Fibroblast of lung (primary cell): Measurements from ENCODE around the gene TEX19. TPM values are rescaled to one million over a fixed set of nuclear protein-coding genes. Genes with fewer than 3 reads are reported as not detected.

ENCODE experiments used
- DNase-seq, 2 donors: peaks; one replicate each; pipeline versions ENCODE4 v3.0.0 to v3.0.0-alpha.2; 2010; ENCODE audit warnings: low read depth in 2 of 2
- H2AFZ ChIP-seq: 2 replicates; pipeline ENCODE4 v1.5.1; 2012; ENCODE audit warnings: low read length, control low read depth, inconsistent platforms
- H3K27ac ChIP-seq: 2 replicates; pipeline ENCODE4 v1.5.1; 2011; ENCODE audit warnings: low read length, control low read depth; ENCODE audit not compliant: insufficient read depth
- H3K27me3 ChIP-seq: 2 replicates; pipeline ENCODE4 v1.5.1; 2011; ENCODE audit warnings: mild to moderate bottlenecking, low read length; ENCODE audit not compliant: control insufficient read depth, insufficient read depth
- H3K36me3 ChIP-seq: 2 replicates; pipeline ENCODE4 v1.5.1; 2011; ENCODE audit warnings: low read length; ENCODE audit not compliant: control insufficient read depth, insufficient read depth
- H3K4me1 ChIP-seq: 2 replicates; pipeline ENCODE4 v1.5.1; 2011; ENCODE audit warnings: low read length; ENCODE audit not compliant: control insufficient read depth, insufficient read depth; ENCODE audit errors: extremely low read depth
- H3K4me2 ChIP-seq: 2 replicates; pipeline ENCODE4 v1.5.1; 2011; ENCODE audit warnings: low read length, control low read depth; ENCODE audit not compliant: insufficient read depth; ENCODE audit errors: extremely low read depth
- H3K4me3 ChIP-seq, 4 experiments: fragments of 200-600 bp in 1 of 4; sonication (generic) in 1 of 4; replicated peaks in 1 of 4; 2 replicates each; pipeline ENCODE4 v1.5.1; 2011 to 2016; ENCODE audit warnings: low read length in 4 of 4, low read depth in 3 of 4, mild to moderate bottlenecking in 3 of 4, control low read depth in 2 of 4, inconsistent platforms in 1 of 4, mixed read lengths in 1 of 4; ENCODE audit not compliant: insufficient read depth in 1 of 4; ENCODE audit errors: control extremely low read depth in 1 of 4
- H3K79me2 ChIP-seq: 2 replicates; pipeline ENCODE4 v1.5.1; 2012; ENCODE audit warnings: mild to moderate bottlenecking, low read length, inconsistent platforms; ENCODE audit not compliant: control insufficient read depth, insufficient read depth
- H3K9ac ChIP-seq: 2 replicates; pipeline ENCODE4 v1.5.1; 2011; ENCODE audit warnings: mild to moderate bottlenecking, low read length, control low read depth; ENCODE audit not compliant: insufficient read depth
- H3K9me3 ChIP-seq: 2 replicates; pipeline ENCODE4 v1.5.1; 2012; ENCODE audit warnings: low read depth, low read length; ENCODE audit not compliant: control insufficient read depth, insufficient read depth
- H4K20me1 ChIP-seq: 2 replicates; pipeline ENCODE4 v1.5.1; 2011; ENCODE audit warnings: low read length; ENCODE audit not compliant: control insufficient read depth, insufficient read depth; ENCODE audit errors: extremely low read depth
- CTCF ChIP-seq, 2 donors: IDR thresholded peaks in 1 of 2; conservative IDR thresholded peaks in 1 of 2; 1 replicate in 1 of 2; 2 replicates in 1 of 2; pipeline ENCODE4 v1.5.1; 2011 to 2012; ENCODE audit warnings: low read length in 2 of 2, control low read depth in 1 of 2, inconsistent platforms in 1 of 2, low read depth in 1 of 2, mild to moderate bottlenecking in 1 of 2
- EZH2 ChIP-seq: IDR thresholded peaks from 2 replicates; pipeline ENCODE4 v1.5.1; 2012; ENCODE audit warnings: low read length, control low read depth, mild to moderate bottlenecking; ENCODE audit errors: missing control alignments
- polyA plus RNA-seq, 2 donors: library from polyadenylated mRNA; depleted of rRNA in 1 of 2; stranded (reverse) in 1 of 2; unstranded in 1 of 2; fragments of >200 nt; gene quantifications; 2 replicates each; pipeline ENCODE4 v1.2.1, GENCODE V29; 2011 to 2012; ENCODE audit warnings: missing spikeins in 1 of 2
- total RNA-seq: library from RNA; depleted of rRNA; stranded (reverse); fragments of >200 nt; gene quantifications from 2 replicates; pipeline ENCODE4 v1.2.1, GENCODE V29; 2014

Gene TEX19
- total and polyA plus RNA-seq, 2 donors (not counting 1 experiment from before 2014, with no cell fraction given): 0.05 to 0.17 TPM

- H3K27me3 ChIP-seq: peaks cover 14% of the 10 kb centered on the region
- H2AFZ ChIP-seq: no peak overlapping the region
- no peaks in the 10 kb centered on the region for H3K9me3 ChIP-seq
- no peak overlapping the region for H3K4me3 ChIP-seq
- H3K9ac ChIP-seq: no peak overlapping the region
- peaks cover 5% of the 10 kb centered on the region for H3K4me1 ChIP-seq
- no peak overlapping the region for H3K4me2 ChIP-seq
- no peaks in the 10 kb centered on the region for H4K20me1 ChIP-seq
- no peak overlapping the region for H3K27ac ChIP-seq
- H3K79me2 ChIP-seq: no peaks in the 10 kb centered on the region
- no peaks in the 10 kb centered on the region for H3K36me3 ChIP-seq
- TF ChIP-seq EZH2 (no peak), CTCF (conservative IDR thresholded peaks at IDR 0.05 in 1 of 2, IDR thresholded peaks at IDR 0.05 in 1 of 2; ENCODE audit: low read depth in 1 of 2, low read length in 2 of 2) (no peak)
- no peak for DNase-seq
Observed at GRCh38 chr17:82354804-82355308, 4.2 kb upstream of the TEX19 start.

GRCh38 chr17:82355770-82356427 is 3.1 kb upstream of the TEX19 start:
- Histone ChIP-seq H4K20me1 (no peaks in the 10 kb centered on the region), H3K4me2 (no peak overlapping the region), H3K27ac (no peak overlapping the region), H3K36me3 (no peaks in the 10 kb centered on the region), H2AFZ (no peak overlapping the region), H3K79me2 (no peaks in the 10 kb centered on the region), H3K9ac (no peak overlapping the region), H3K4me1 (peaks cover 5% of the 10 kb centered on the region), H3K9me3 (no peaks in the 10 kb centered on the region), H3K27me3 (peaks cover 14% of the 10 kb centered on the region), H3K4me3 (no peak overlapping the region)
- TF ChIP-seq EZH2: no peak
- TF ChIP-seq CTCF (conservative IDR thresholded peaks at IDR 0.05 in 1 of 2, IDR thresholded peaks at IDR 0.05 in 1 of 2; ENCODE audit: low read depth in 1 of 2, low read length in 2 of 2): no peak
- DNase-seq: peak in 1 of 2 donors; percentile 63

- H3K27ac ChIP-seq: no peak overlapping the region
- no peak for DNase-seq
- no peak for TF ChIP-seq CTCF (conservative IDR thresholded peaks at IDR 0.05 in 1 of 2, IDR thresholded peaks at IDR 0.05 in 1 of 2; ENCODE audit: low read depth in 1 of 2, low read length in 2 of 2)
- TF ChIP-seq EZH2: no peak
- no peaks in the 10 kb centered on the region for H3K36me3 ChIP-seq
- H4K20me1 ChIP-seq: no peaks in the 10 kb centered on the region
- no peak overlapping the region for H3K4me2 ChIP-seq
- H3K27me3 ChIP-seq: peaks cover 14% of the 10 kb centered on the region
- H3K4me3 ChIP-seq: no peak overlapping the region
- H3K79me2 ChIP-seq: no peaks in the 10 kb centered on the region
- no peak overlapping the region for H2AFZ ChIP-seq
- no peaks in the 10 kb centered on the region for H3K9me3 ChIP-seq
- peaks cover 5% of the 10 kb centered on the region for H3K4me1 ChIP-seq
- no peak overlapping the region for H3K9ac ChIP-seq
Observed at GRCh38 chr17:82356845-82357355, 2.1 kb upstream of the TEX19 start.
